D721Med (cell line): ENCODE data around the gene CHCHD3.

ENCODE experiments used
- DNase-seq: peaks from one replicate; pipeline ENCODE4 v3.0.0; 2011; ENCODE audit warnings: low spot score; ENCODE audit not compliant: insufficient read length
- FAIRE-seq: peaks from 2 replicates; lab custom pipeline; 2011; peaks lifted over from hg19 to GRCh38; lab: Jason Lieb, UNC
- CTCF ChIP-seq: IDR thresholded peaks from 2 replicates; pipeline ENCODE4 v1.5.1; 2012; ENCODE audit warnings: mild to moderate bottlenecking, control low read depth; ENCODE audit not compliant: insufficient read depth; ENCODE audit errors: missing control alignments

Gene CHCHD3

GRCh38 chr7:133050200-133050995 is 31.5 kb downstream of the CHCHD3 start:
- FAIRE-seq (no peak), DNase-seq (no peak)
- TF ChIP-seq CTCF, result no peak

- DNase-seq (no peak), FAIRE-seq (no peak)
- TF ChIP-seq CTCF, result no peak
These were observed 33.3 kb downstream of the CHCHD3 start for GRCh38 chr7:133048589-133048988.

- no peak for FAIRE-seq
- TF ChIP-seq CTCF, result no peak
- no peak for DNase-seq
These were observed 34.6 kb downstream of the CHCHD3 start for GRCh38 chr7:133047321-133047720.

GRCh38 chr7:133044722-133045473 is 37.0 kb downstream of the CHCHD3 start:
- no peak for DNase-seq
- no peak for FAIRE-seq
- TF ChIP-seq CTCF, result no peak

- DNase-seq (no peak), FAIRE-seq (no peak)
- TF ChIP-seq CTCF, result no peak
These were observed 41.2 kb downstream of the CHCHD3 start for GRCh38 chr7:133040674-133041073.

GRCh38 chr7:133040178-133040577 is 41.7 kb downstream of the CHCHD3 start:
- DNase-seq (no peak), FAIRE-seq (no peak)
- TF ChIP-seq CTCF, result no peak

- no peak for DNase-seq
- TF ChIP-seq CTCF, result no peak
- FAIRE-seq, result no peak
These were observed 42.3 kb downstream of the CHCHD3 start for GRCh38 chr7:133039614-133040013.
